BLaER1 treated with 17β-estradiol and CSF1 and Interleukin-3, amounts not matched to agents 10 nM and 100 nM (cell line): ENCODE measurements around the gene HOXA9.

ENCODE experiments used
- H3K27ac ChIP-seq, 11 experiments: shearing (Covaris generic); formaldehyde crosslinking; 2 replicates each; pipeline ENCODE4 v1.8.1; 2022
- H3K27me3 ChIP-seq, 11 experiments: shearing (Covaris generic); formaldehyde crosslinking; 2 replicates each; pipeline ENCODE4 v1.8.1; 2022
- H3K36me3 ChIP-seq, 11 experiments: shearing (Covaris generic); formaldehyde crosslinking; 2 replicates each; pipeline ENCODE4 v1.8.1; 2022
- H3K4me1 ChIP-seq, 10 experiments: shearing (Covaris generic); formaldehyde crosslinking; 2 replicates each; pipeline ENCODE4 v1.8.1; 2022
- H3K4me2 ChIP-seq, 11 experiments: shearing (Covaris generic); formaldehyde crosslinking; 2 replicates each; pipeline ENCODE4 v1.8.1; 2022
- H3K4me3 ChIP-seq, 10 experiments: shearing (Covaris generic); formaldehyde crosslinking; 2 replicates each; pipeline ENCODE4 v1.8.1; 2022
- H3K9ac ChIP-seq, 11 experiments: shearing (Covaris generic); formaldehyde crosslinking; 2 replicates each; pipeline ENCODE4 v1.8.1; 2022
- H3K9me3 ChIP-seq, 11 experiments: shearing (Covaris generic); formaldehyde crosslinking; replicated peaks in 1 of 11; 2 replicates each; pipeline ENCODE4 v1.8.1; 2022
- H4K20me1 ChIP-seq, 11 experiments: shearing (Covaris generic); formaldehyde crosslinking; 2 replicates each; pipeline ENCODE4 v1.8.1; 2022
- Cebpa-rat ChIP-seq, 11 experiments: shearing (Covaris generic); IDR thresholded peaks; 2 replicates each; pipeline ENCODE4 v1.8.1; 2022

The HOXA9 gene

DNA sequence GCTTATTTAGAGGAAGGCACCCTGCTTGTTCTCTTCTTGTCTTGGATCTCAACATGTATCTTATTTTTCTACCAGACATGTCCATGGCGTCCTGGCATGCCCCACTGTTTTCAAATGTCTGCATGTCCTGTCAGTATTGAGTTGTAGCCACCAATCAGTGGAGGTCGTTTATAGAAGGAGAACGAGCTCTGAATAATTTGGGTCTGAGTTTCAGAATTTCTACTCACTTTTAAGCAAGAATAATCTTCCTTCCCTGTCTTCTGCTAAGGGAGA is 37.5 kb upstream of the HOXA9 start:
- Histone ChIP-seq H4K20me1 (peaks cover 0 to 84% (median 71%) of the 10 kb centered on the region in 11 experiments; a peak in 19 of 22 replicates), H3K27ac (no peak overlapping the region)
- no peak for TF ChIP-seq Cebpa-rat (IDR thresholded peaks at IDR 0.05)

DNA sequence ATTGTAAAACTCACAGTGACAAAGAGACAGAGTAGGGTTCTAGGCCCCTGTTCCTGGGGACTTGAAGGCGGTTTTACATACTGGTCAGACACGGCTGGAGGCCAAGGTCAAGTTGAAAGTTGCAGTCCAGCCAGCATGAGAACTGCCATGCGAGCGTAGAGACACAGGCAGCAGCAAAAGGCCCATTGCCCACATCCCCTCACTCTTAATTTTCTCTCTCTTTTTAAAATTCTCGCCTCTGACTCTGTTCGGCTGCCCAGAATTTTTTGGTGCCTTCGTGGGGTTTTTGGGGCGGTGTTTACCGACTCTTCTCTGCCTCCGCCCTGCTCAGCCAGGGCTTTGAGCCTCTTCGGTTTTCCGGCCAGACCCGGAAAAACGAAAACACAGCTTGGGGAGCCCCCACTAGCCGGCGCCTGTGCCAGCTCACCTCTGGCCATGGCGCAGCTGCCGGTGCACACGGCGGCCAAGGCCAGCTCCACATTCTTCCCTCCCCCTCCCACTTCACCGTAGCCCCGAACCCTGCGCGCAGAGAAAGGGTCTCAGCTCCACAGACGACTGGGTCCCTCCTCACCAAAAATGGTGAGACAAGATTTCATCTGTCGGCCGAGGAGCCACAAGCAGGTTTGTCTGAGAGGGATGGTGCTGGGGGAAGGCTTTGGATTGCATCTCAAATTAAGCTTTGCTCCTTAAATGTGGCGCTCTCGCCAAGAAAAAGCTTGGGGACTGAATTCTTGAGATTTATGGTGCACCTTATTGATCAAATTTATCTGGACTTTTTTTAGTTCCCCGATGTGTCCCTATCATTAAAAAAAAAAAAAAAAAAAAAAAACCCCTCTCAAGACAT is 36.9 kb upstream of the HOXA9 start:
- TF ChIP-seq Cebpa-rat (IDR thresholded peaks at IDR 0.05) = no peak
- Histone ChIP-seq H3K4me3 (peak overlapping the region in 2 of 10 experiments; percentile 65 to 71; a peak in 3 of 20 replicates), H3K4me1 (peaks cover 22 to 41% (median 29%) of the 10 kb centered on the region in 10 experiments; a peak in 19 of 20 replicates), H3K27me3 (peaks cover 100% of the 10 kb centered on the region in 11 experiments), H3K36me3 (no peaks in the 10 kb centered on the region), H3K9ac (no peak overlapping the region), H4K20me1 (peaks cover 0 to 87% (median 75%) of the 10 kb centered on the region in 11 experiments; a peak in 19 of 22 replicates), H3K27ac (no peak overlapping the region), H3K4me2 (peak overlapping the region in 3 of 11 experiments; percentile 93 to 98 (median 95); a peak in 5 of 22 replicates), H3K9me3 (peaks cover 0 to 14% (median 9%) of the 10 kb centered on the region in 11 experiments; a peak in 11 of 22 replicates)

More for the DNA sequence above, 37.5 kb upstream of the HOXA9 start:
- no peak overlapping the region for H3K9ac ChIP-seq
- H3K4me3 ChIP-seq = no peak overlapping the region
- peaks cover 22 to 44% (median 29%) of the 10 kb centered on the region in 10 experiments; a peak in 19 of 20 replicates for H3K4me1 ChIP-seq
- H3K27me3 ChIP-seq = peaks cover 100% of the 10 kb centered on the region in 11 experiments
- H3K9me3 ChIP-seq = peaks cover 0 to 14% (median 9%) of the 10 kb centered on the region in 11 experiments; a peak in 11 of 22 replicates
- H3K4me2 ChIP-seq = no peak overlapping the region
- H3K36me3 ChIP-seq = no peaks in the 10 kb centered on the region

DNA sequence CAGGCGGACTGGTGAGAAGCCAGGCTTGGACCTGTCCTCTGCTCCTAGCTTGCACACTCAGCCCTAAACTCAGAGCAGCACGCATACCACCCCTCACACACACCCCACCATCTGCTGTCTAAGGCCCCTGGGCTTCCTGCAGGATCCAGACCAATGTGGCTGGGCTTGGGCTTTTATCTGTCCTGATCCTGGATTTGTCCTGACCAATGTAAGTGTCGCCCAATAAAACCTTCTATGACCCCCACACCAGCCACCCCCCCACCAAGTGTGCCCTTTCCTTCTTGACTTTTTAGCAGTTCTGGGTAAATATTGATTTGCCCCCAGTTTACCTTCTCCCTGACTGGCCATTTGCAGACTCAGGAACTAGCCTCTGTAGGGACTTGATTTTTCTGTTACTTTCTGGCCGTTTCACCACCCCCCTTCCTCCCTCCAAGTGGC is 36.3 kb upstream of the HOXA9 start:
- Histone ChIP-seq H3K27me3 (peaks cover 100% of the 10 kb centered on the region in 11 experiments), H3K4me1 (peaks cover 22 to 41% (median 29%) of the 10 kb centered on the region in 10 experiments; a peak in 19 of 20 replicates), H4K20me1 (peaks cover 0 to 90% (median 75%) of the 10 kb centered on the region in 11 experiments; a peak in 19 of 22 replicates), H3K36me3 (no peaks in the 10 kb centered on the region), H3K9ac (no peak overlapping the region), H3K9me3 (peaks cover 0 to 14% (median 9%) of the 10 kb centered on the region in 11 experiments; a peak in 11 of 22 replicates), H3K27ac (no peak overlapping the region), H3K4me2 (peak overlapping the region; percentile 27 to 99 (median 96); a peak in 20 of 22 replicates), H3K4me3 (peak overlapping the region in 5 of 10 experiments; percentile 65 to 74 (median 67); a peak in 6 of 20 replicates)
- TF ChIP-seq Cebpa-rat (IDR thresholded peaks at IDR 0.05) = no peak

DNA sequence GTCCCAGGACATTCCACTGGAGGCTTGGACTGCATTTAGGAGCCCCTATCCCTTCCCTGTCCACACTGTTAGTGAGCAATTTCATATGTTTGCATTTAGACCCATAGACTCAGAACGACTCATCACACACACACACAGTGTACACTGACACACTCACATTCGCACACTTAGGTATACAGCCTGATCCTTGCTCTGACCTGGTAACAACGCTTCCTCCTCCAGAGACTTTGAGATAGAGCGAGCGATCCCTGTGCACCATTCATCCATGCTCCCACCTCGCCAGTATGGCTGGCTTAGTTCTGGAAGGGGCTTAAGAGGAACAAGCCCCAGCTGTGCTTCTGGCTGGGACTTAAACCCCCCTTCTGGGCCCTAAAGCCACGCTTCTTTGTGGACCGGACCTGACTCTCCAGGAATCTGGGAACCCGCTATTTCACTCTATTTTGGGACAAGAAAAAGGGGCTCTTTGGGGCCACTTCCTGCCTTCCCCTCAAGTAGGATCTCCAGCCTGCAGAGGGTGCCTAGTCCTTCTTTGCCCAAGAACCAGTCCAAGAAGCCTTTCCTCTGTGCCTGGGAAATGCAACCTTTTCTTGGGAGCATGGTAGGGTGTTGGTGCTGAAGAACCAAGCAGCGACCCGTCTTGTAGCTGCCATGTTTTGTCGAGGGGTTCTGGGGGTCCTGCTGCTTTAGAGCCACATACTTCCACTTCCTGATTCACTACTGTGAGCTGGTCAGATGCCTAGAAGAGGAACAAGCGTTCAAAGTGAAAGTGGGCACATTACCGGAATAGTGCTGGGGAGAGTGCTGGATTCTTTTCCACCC is 35.6 kb upstream of the HOXA9 start:
- H3K36me3 ChIP-seq = no peaks in the 10 kb centered on the region
- H3K4me2 ChIP-seq = peak overlapping the region; percentile 62 to 99 (median 96)
- peaks cover 0 to 13% (median 9%) of the 10 kb centered on the region in 11 experiments; a peak in 11 of 22 replicates for H3K9me3 ChIP-seq
- H3K4me3 ChIP-seq = peak overlapping the region; percentile 45 to 74 (median 65); a peak in 19 of 20 replicates
- peaks cover 0 to 91% (median 72%) of the 10 kb centered on the region in 11 experiments; a peak in 19 of 22 replicates for H4K20me1 ChIP-seq
- H3K4me1 ChIP-seq = peaks cover 22 to 41% (median 29%) of the 10 kb centered on the region in 10 experiments; a peak in 19 of 20 replicates
- no peak for TF ChIP-seq Cebpa-rat (IDR thresholded peaks at IDR 0.05)
- H3K9ac ChIP-seq = 0 out of 22 replicates have a peak overlapping the region, but pooled peaks of 2 of the 11 experiments have one; percentile 48 to 55
- peaks cover 100% of the 10 kb centered on the region in 11 experiments for H3K27me3 ChIP-seq
- no peak overlapping the region for H3K27ac ChIP-seq

DNA sequence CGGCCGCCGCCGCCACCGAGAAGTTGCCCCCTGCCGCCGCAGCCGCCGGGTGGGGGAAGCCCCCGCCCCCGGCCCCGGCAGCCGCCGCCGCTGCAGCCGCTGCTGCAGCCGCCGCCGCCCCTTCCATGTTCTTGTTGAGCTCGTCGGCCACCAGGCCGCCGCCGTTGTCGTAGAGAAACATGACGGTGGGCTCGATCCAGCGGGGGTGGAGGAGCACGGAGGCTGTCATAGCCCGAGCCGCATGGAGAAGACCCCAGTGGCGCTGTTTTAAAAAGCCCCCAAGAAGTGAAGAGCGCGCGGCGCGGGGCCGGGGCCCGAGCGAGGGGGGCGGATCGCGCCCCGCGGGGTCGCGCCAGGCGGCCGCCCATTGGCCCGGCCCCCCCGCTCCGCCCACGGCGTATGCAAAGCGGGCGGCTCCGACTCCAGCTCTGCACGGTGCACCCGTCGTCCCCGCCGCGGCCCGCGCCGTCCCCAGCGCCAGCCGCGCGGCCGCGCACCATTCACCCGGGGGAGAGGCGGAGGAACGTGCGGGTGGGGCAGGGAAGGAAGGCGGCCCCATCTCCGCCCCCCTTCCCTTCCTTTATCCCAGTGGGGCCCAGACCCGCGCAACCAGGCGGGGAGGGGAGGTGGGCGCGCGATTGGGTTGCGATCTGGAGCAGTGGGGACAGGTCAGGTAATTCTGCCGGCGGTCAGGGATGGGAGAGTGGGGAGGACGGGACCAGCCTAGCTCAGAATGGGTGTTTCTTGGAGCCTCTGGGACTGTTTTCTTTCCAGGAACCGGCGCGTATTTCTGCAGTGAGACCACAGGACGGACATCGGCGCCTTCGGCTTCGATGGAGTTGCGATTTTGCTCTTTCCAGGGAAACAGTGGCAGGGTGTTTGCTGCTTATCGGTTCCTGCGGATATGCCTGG is 34.8 kb upstream of the HOXA9 start, which contains the start of gene HOXA13:
HOXA13 (minus strand) TSS at position 243 of the 912 bp plus-strand sequence; CDS start at position 229, 14 bp downstream.
- no peak for TF ChIP-seq Cebpa-rat (IDR thresholded peaks at IDR 0.05)
- H3K4me1 ChIP-seq = peaks cover 22 to 38% (median 29%) of the 10 kb centered on the region in 10 experiments; a peak in 19 of 20 replicates
- no peak within 1 kb of the TSS for H3K27ac ChIP-seq
- H3K27me3 ChIP-seq = peaks cover 100% of the 10 kb centered on the region in 11 experiments
- peak within 1 kb of the TSS; percentile 62 to 99 (median 96) for H3K4me2 ChIP-seq
- H3K4me3 ChIP-seq = peak within 1 kb of the TSS; percentile 45 to 74 (median 65)
- peaks cover 0 to 5% (median 3%) of the 10 kb centered on the region in 11 experiments; a peak in 9 of 22 replicates for H3K9me3 ChIP-seq
- H3K9ac ChIP-seq = peak within 1 kb of the TSS in 9 of 11 experiments; percentile 6 to 55 (median 32); a peak in 12 of 22 replicates
- H4K20me1 ChIP-seq = peaks cover 0 to 93% (median 70%) of the 10 kb centered on the region in 11 experiments; a peak in 19 of 22 replicates
- no peaks in the 10 kb centered on the region for H3K36me3 ChIP-seq

DNA sequence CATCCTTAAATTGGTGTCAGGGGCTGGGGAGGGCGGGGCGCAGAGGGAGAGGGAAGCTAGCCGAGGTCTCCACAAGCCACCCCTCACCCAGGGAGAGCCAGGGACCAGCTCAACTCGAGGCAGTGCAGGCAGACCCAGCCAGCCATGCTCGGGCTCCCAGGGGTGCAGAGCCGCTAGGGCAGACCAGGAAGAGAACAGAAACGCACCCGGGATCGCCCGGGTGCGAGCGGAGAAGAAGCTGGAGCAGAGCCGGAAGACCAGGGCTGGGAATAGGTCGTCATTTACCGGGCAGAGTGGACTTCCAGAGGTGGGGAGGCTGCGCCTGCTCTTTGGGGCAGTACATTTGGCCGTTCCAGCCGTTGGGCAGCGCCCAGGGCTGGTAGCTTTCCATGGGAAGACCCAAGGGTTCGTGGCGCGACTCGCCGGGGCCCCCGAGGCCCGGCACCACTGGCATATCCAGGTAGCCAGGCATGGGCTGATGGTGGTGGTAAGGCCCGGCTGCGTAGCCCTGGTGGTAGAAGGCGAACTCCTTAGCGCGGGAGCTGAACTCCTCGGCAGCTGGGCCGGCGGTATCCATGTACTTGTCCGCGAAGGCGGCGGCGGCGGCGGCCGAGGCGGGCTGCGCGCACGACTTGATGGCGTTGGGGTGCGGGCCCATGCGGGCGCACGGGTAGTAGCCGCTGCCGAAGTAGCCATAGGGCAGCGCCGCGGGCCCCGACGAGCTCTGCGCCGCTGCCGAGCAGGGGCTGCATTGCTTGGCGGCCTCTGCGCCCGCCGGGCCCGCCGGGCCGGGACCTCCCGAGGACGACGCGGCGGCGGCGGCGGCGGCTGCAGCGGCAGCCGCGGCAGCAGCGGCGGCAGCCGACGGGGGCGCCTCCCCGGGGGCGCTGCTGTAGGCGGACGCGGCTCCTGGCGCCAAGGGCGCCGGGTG is 33.8 kb upstream of the HOXA9 start:
- TF ChIP-seq Cebpa-rat (IDR thresholded peaks at IDR 0.05) = no peak
- Histone ChIP-seq H3K9ac (peak overlapping the region in 7 of 11 experiments; percentile 6 to 55 (median 46); a peak in 8 of 22 replicates), H3K4me2 (peak overlapping the region; percentile 62 to 99 (median 96)), H3K36me3 (no peaks in the 10 kb centered on the region), H4K20me1 (peaks cover 0 to 95% (median 66%) of the 10 kb centered on the region in 11 experiments; a peak in 19 of 22 replicates), H3K4me1 (peaks cover 22 to 38% (median 29%) of the 10 kb centered on the region in 10 experiments; a peak in 19 of 20 replicates), H3K9me3 (no peaks in the 10 kb centered on the region), H3K4me3 (peak overlapping the region; percentile 45 to 74 (median 65)), H3K27me3 (peaks cover 100% of the 10 kb centered on the region in 11 experiments), H3K27ac (no peak overlapping the region)
